ENCODE measurements around the gene AMZ1.
"Not testable (repeated sequence)": the region's sequence is repeated elsewhere in the genome, so short reads cannot be mapped to it uniquely, and the experiment has no call there.

Gene AMZ1

GRCh38 chr7:2670171-2670570 is 17.8 kb upstream of the AMZ1 start:
- no peak for DNase-seq

GRCh38 chr7:2670720-2671391 is 17.1 kb upstream of the AMZ1 start:
- peak; percentile 22 to 58 (median 36) for DNase-seq

- DNase-seq: not testable (repeated sequence)
Observed at GRCh38 chr7:2673214-2673613, 14.8 kb upstream of the AMZ1 start.

- no peak for DNase-seq
Observed at GRCh38 chr7:2673934-2674333, 14.1 kb upstream of the AMZ1 start.

- DNase-seq: no peak
Observed at GRCh38 chr7:2675256-2675764, 12.7 kb upstream of the AMZ1 start.

- DNase-seq: not testable (repeated sequence)
Observed at GRCh38 chr7:2676576-2676975, 11.4 kb upstream of the AMZ1 start.

GRCh38 chr7:2678454-2678853 is 9.5 kb upstream of the AMZ1 start:
- DNase-seq: not testable (repeated sequence)

- not testable (repeated sequence) for DNase-seq
Observed at GRCh38 chr7:2679135-2680127, 8.6 kb upstream of the AMZ1 start.

GRCh38 chr7:2680256-2680655 is 7.7 kb upstream of the AMZ1 start:
- no peak for DNase-seq

- peak in 4 of 6 experiments; percentile 8 to 44 (median 34) for DNase-seq
Observed at GRCh38 chr7:2680792-2681490, 7.1 kb upstream of the AMZ1 start.

- DNase-seq: no peak
Observed at GRCh38 chr7:2681929-2682799, 5.8 kb upstream of the AMZ1 start.

GRCh38 chr7:2684501-2684900 is 3.5 kb upstream of the AMZ1 start:
- no peak for DNase-seq

- DNase-seq: no peak
Observed at GRCh38 chr7:2686101-2686500, 1.9 kb upstream of the AMZ1 start.

- no peak for DNase-seq
Observed at GRCh38 chr7:2687338-2687869, 598 bp upstream of the AMZ1 start.

- DNase-seq: no peak
Observed at GRCh38 chr7:2688409-2689342, 674 bp downstream of the AMZ1 start.

GRCh38 chr7:2689343-2689847 is 1.4 kb downstream of the AMZ1 start:
- no peak for DNase-seq

GRCh38 chr7:2689951-2690705 is 2.1 kb downstream of the AMZ1 start:
- no peak for DNase-seq

- DNase-seq: no peak
Observed at GRCh38 chr7:2691011-2691707, 3.2 kb downstream of the AMZ1 start.

- DNase-seq: not testable (repeated sequence)
Observed at GRCh38 chr7:2691932-2692439, 4.0 kb downstream of the AMZ1 start.
